HFF-Myc (cell line): ENCODE measurements around the gene LPXN.

Experiments
- DNase-seq: peaks from one replicate; pipeline ENCODE4 v3.0.0-alpha.2; 2011; ENCODE audit warnings: low read depth; ENCODE audit errors: extremely low read depth
- H3K4me3 ChIP-seq: replicated peaks from 2 replicates; pipeline ENCODE4 v1.5.1; 2011; ENCODE audit warnings: low read depth, mild to moderate bottlenecking, control low read depth, low read length
- CTCF ChIP-seq: IDR thresholded peaks from 2 replicates; pipeline ENCODE4 v1.5.1; 2012; ENCODE audit warnings: mild to moderate bottlenecking, low read depth, low read length, control low read depth; ENCODE audit errors: missing control alignments

Gene LPXN

GRCh38 chr11:58615559-58615958 is 39.9 kb upstream of the LPXN start:
- no peak for TF ChIP-seq CTCF
- no peak for DNase-seq
- H3K4me3 ChIP-seq, result no peak overlapping the region

GRCh38 chr11:58613228-58613627 is 37.6 kb upstream of the LPXN start:
- no peak overlapping the region for H3K4me3 ChIP-seq
- DNase-seq, result no peak
- TF ChIP-seq CTCF, result no peak

GRCh38 chr11:58609723-58610122 is 34.1 kb upstream of the LPXN start:
- TF ChIP-seq CTCF, result no peak
- DNase-seq, result no peak
- no peak overlapping the region for H3K4me3 ChIP-seq

- H3K4me3 ChIP-seq, result no peak overlapping the region
- TF ChIP-seq CTCF, result no peak
These were observed 32.7 kb upstream of the LPXN start for GRCh38 chr11:58608331-58608730.

GRCh38 chr11:58606930-58607714 is 31.5 kb upstream of the LPXN start:
- TF ChIP-seq CTCF, result no peak
- DNase-seq, result no peak
- no peak overlapping the region for H3K4me3 ChIP-seq

More at GRCh38 chr11:58608331-58608730, 32.7 kb upstream of the LPXN start:
- no peak for DNase-seq

GRCh38 chr11:58600510-58600909 is 24.9 kb upstream of the LPXN start:
- H3K4me3 ChIP-seq, result no peak overlapping the region
- no peak for TF ChIP-seq CTCF
- no peak for DNase-seq
